Panc1 (cell line): Measurements from ENCODE around the gene DNAJC10. TPM values are rescaled to one million over a fixed set of nuclear protein-coding genes. Genes with fewer than 3 reads are reported as not detected.

Source experiments
- ATAC-seq: fragments of 200-7000 bp; cut with Tn5 transposase; 2 replicates; pipeline ENCODE4 v1.9.1; 2020; ENCODE audit warnings: mild to moderate bottlenecking, moderate library complexity
- BruUV-seq: library from RNA; stranded (reverse); fragments of 400-500 nt; replicated peaks from 2 replicates; lab custom pipeline; 2021; lab: Mats Ljungman, UMichigan
- CTCF ChIA-PET: fragments of 300-600 bp; sonication (Branson Sonifier 250); formaldehyde crosslinking; loops from one replicate; lab custom pipeline; 2022; ENCODE audit warnings: antibody characterized with exemption; lab: Charles Lee
- POLR2A ChIA-PET: fragments of 300-600 bp; sonication (Branson Sonifier 250); formaldehyde crosslinking; loops from one replicate; lab custom pipeline; 2022; ENCODE audit warnings: antibody characterized with exemption; lab: Charles Lee
- DNase-seq: peaks from one replicate; pipeline ENCODE4 v3.0.0-alpha.2; 2010; ENCODE audit warnings: low read depth, low spot score
- H3K27ac ChIP-seq: 2 replicates; pipeline ENCODE4 v1.5.1; 2011; ENCODE audit warnings: mild to moderate bottlenecking, low read length, inconsistent platforms
- H3K27me3 ChIP-seq: fragments of 200-500 bp; sonication (Bioruptor generic); 2 replicates; pipeline ENCODE4 v1.6.0; 2014; ENCODE audit warnings: low read length, inconsistent platforms; ENCODE audit not compliant: control insufficient read depth, insufficient read depth
- H3K36me3 ChIP-seq: fragments of 200-500 bp; sonication (Bioruptor generic); 2 replicates; pipeline ENCODE4 v1.5.1; 2014; ENCODE audit warnings: inconsistent platforms, mild to moderate bottlenecking, low read length, moderate library complexity; ENCODE audit not compliant: control insufficient read depth, insufficient read depth
- H3K4me1 ChIP-seq: 2 replicates; pipeline ENCODE4 v1.5.1; 2011; ENCODE audit warnings: inconsistent platforms, mild to moderate bottlenecking, low read length, moderate library complexity; ENCODE audit not compliant: control insufficient read depth, insufficient read depth
- H3K4me3 ChIP-seq, 2 experiments: 2 replicates each; pipeline ENCODE4 v1.5.1; 2011 to 2012; ENCODE audit warnings: low read depth in 2 of 2, low read length in 2 of 2, mild to moderate bottlenecking in 2 of 2, inconsistent platforms in 1 of 2, moderate library complexity in 1 of 2
- H3K9me3 ChIP-seq: fragments of 200-500 bp; sonication (Bioruptor generic); 2 replicates; pipeline ENCODE4 v1.5.1; 2014; ENCODE audit warnings: low read depth, mild to moderate bottlenecking, inconsistent platforms, low read length, moderate library complexity; ENCODE audit not compliant: control insufficient read depth, insufficient read depth
- POLR2AphosphoS5 ChIP-seq: IDR thresholded peaks from 2 replicates; pipeline ENCODE4 v1.6.1; 2012; ENCODE audit warnings: mild to moderate bottlenecking, low read depth, low read length, moderate library complexity
- REST ChIP-seq, 2 experiments: IDR thresholded peaks; 2 replicates each; pipeline ENCODE4 v1.6.1; 2011 to 2012; ENCODE audit warnings: low read depth in 2 of 2, control low read depth in 1 of 2, low read length in 1 of 2, mild to moderate bottlenecking in 1 of 2, moderate library complexity in 1 of 2; ENCODE audit not compliant: insufficient read depth in 1 of 2
- SIN3A ChIP-seq: IDR thresholded peaks from 2 replicates; pipeline ENCODE4 v1.6.1; 2012; ENCODE audit warnings: low read depth, mild to moderate bottlenecking, low read length, moderate library complexity, borderline replicate concordance; ENCODE audit not compliant: insufficient read depth
- TCF7L2 ChIP-seq: IDR thresholded peaks from 2 replicates; pipeline ENCODE4 v1.6.1; 2011; ENCODE audit warnings: mild to moderate bottlenecking, low read depth, low read length, inconsistent platforms
- in situ Hi-C: cut with HindIII; loops from 2 replicates; pipeline ENCODE4 v1.10.0; 2016; ENCODE audit warnings: low sequenced_read_pairs, low pct_unique_long_range_greater_than_20kb
- intact Hi-C: fragments of 100-400 bp; cut with micrococcal nuclease; formaldehyde crosslinking; loops from one replicate; pipeline ENCODE4 v1.10.0; 2022; ENCODE audit not compliant: unreplicated experiment
- total RNA-seq: library from RNA; stranded (reverse); gene quantifications from one replicate; pipeline ENCODE4 v1.2.1, GENCODE V29; 2021; ENCODE audit not compliant: unreplicated experiment
- TF ChIP-seq, protein P1 (sequence below): fragments of 450-650 bp; IDR thresholded peaks from 2 replicates; pipeline ENCODE4 v1.5.1; 2017; ENCODE audit warnings: mild to moderate bottlenecking

DNAJC10 gene
- total RNA-seq, 1 experiment from 2014 or later = 122 TPM

GRCh38 chr2:182804128-182804527, 88.1 kb downstream of the DNAJC10 start:
- H3K27ac ChIP-seq = no peak overlapping the region
- no peak overlapping the region for H3K4me3 ChIP-seq
- H3K36me3 ChIP-seq = no peaks in the 10 kb centered on the region
- in situ Hi-C loops (no loop called here), intact Hi-C loops (no loop called here)
- H3K4me1 ChIP-seq = no peaks in the 10 kb centered on the region
- no peak for DNase-seq
- CTCF ChIA-PET = no interaction called here
- no TSS peak for BruUV-seq
- no peaks in the 10 kb centered on the region for H3K9me3 ChIP-seq
- ATAC-seq = no peak
- TF ChIP-seq REST (IDR thresholded peaks at IDR 0.05; ENCODE audit: insufficient read depth in 1 of 2, low read depth in 2 of 2, low read length in 1 of 2) (no peak), TCF7L2 (no peak)
- TF ChIP-seq, protein P1, sequence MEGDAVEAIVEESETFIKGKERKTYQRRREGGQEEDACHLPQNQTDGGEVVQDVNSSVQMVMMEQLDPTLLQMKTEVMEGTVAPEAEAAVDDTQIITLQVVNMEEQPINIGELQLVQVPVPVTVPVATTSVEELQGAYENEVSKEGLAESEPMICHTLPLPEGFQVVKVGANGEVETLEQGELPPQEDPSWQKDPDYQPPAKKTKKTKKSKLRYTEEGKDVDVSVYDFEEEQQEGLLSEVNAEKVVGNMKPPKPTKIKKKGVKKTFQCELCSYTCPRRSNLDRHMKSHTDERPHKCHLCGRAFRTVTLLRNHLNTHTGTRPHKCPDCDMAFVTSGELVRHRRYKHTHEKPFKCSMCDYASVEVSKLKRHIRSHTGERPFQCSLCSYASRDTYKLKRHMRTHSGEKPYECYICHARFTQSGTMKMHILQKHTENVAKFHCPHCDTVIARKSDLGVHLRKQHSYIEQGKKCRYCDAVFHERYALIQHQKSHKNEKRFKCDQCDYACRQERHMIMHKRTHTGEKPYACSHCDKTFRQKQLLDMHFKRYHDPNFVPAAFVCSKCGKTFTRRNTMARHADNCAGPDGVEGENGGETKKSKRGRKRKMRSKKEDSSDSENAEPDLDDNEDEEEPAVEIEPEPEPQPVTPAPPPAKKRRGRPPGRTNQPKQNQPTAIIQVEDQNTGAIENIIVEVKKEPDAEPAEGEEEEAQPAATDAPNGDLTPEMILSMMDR = no peak
- peaks cover 3% of the 10 kb centered on the region; the same call in 1 of the 2 replicates for H3K27me3 ChIP-seq
- POLR2A ChIA-PET = no interaction called here

- no peak for ATAC-seq
- H3K36me3 ChIP-seq = no peaks in the 10 kb centered on the region
- TF ChIP-seq REST (IDR thresholded peaks at IDR 0.05; ENCODE audit: insufficient read depth in 1 of 2, low read depth in 2 of 2, low read length in 1 of 2) (no peak), SIN3A (no peak), TCF7L2 (no peak), POLR2AphosphoS5 (no peak)
- TF ChIP-seq, protein P1 = no peak
- no peak overlapping the region for H3K27ac ChIP-seq
- no peaks in the 10 kb centered on the region for H3K4me1 ChIP-seq
- in situ Hi-C loops (no loop called here), intact Hi-C loops (no loop called here)
- DNase-seq = no peak
- H3K9me3 ChIP-seq = no peaks in the 10 kb centered on the region
- ChIA-PET POLR2A (no interaction called here), CTCF (no interaction called here)
- no peak overlapping the region for H3K4me3 ChIP-seq
- peaks cover 10% of the 10 kb centered on the region; the same call in 1 of the 2 replicates for H3K27me3 ChIP-seq
- no TSS peak for BruUV-seq
These were observed 91.3 kb downstream of the DNAJC10 start for GRCh38 chr2:182807319-182807718.
